Kasumi-1 (cell line): ENCODE results near the gene RPS19BP1.

Experiments
- DNase-seq, 2 experiments: peaks; one replicate each; lab custom pipeline; 2025; lab: John Stamatoyannopoulos, UW

The RPS19BP1 gene

GRCh38 chr22:39490135-39490798, 42.3 kb downstream of the RPS19BP1 start:
- DNase-seq, result peak; percentile 82 to 86

GRCh38 chr22:39489094-39490068, 43.2 kb downstream of the RPS19BP1 start:
- DNase-seq, result no peak

- no peak for DNase-seq
Observed at GRCh38 chr22:39488563-39489083, 43.9 kb downstream of the RPS19BP1 start.

GRCh38 chr22:39487826-39488520, 44.6 kb downstream of the RPS19BP1 start:
- DNase-seq, result no peak

GRCh38 chr22:39486951-39487825, 45.4 kb downstream of the RPS19BP1 start:
- no peak for DNase-seq

- DNase-seq, result no peak
Observed at GRCh38 chr22:39482768-39483167, 49.8 kb downstream of the RPS19BP1 start.

GRCh38 chr22:39481595-39481994, 51.0 kb downstream of the RPS19BP1 start:
- DNase-seq, result no peak

GRCh38 chr22:39481054-39481453, 51.5 kb downstream of the RPS19BP1 start:
- no peak for DNase-seq

- no peak for DNase-seq
Observed at GRCh38 chr22:39480557-39480956, 52.0 kb downstream of the RPS19BP1 start.

GRCh38 chr22:39479254-39479653, 53.3 kb downstream of the RPS19BP1 start:
- no peak for DNase-seq
